ENCODE measurements around the gene DUSP1. TPM values are rescaled to one million over a fixed set of nuclear protein-coding genes. Genes with fewer than 3 reads are reported as not detected.
A peak's percentile ranks its signal among the peaks of the same experiment; 100 is the strongest.
"Not testable (repeated sequence)": the region's sequence is repeated elsewhere in the genome, so short reads cannot be mapped to it uniquely, and the experiment has no call there.

The DUSP1 gene
- total RNA-seq (2014; rRNA removed; shearing (Covaris generic)): 36.6 and 39.1 TPM in 2 replicates

DNA sequence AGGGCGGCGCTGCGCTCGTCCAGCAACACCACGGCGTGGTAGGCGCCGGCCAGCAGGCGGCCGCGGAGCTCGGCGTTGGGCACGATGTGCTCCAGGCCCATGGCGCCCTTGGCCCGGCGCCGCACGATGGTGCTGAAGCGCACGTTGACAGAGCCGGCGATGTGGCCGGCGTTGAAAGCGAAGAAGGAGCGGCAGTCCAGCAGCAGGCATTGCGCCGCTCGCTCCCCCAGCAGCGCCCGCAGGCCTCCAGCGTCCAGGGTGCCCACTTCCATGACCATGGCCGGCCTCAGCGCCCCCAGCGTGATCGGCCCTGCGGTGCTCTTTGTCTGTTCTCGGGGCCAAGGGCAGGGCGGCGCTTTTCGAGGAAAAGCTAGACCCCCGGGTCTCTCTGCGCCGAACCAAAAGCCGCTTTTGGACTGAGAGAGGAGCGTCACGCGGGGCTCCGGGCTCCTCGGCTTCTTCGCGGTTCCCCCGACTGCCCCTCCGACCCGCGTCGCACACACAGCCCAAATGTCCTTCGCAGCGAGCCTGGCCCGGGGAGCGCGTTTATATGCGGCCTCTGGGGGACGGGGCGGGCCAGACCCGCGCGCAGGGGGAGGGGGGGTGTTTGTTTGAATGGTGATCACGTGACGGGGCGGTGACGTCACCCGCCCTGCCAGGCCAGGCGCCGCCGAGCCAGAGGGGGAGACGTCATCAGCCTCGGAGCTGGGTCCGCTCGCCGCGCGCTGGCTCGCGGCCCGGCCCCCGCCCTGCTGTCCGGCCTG, at the start of gene DUSP1:
TSS of gene DUSP1 (minus strand) at position 521 of the 764 bp plus-strand sequence. CDS start at position 278, 243 bp downstream.
- peak; percentile 97 for DNase-seq (ENCODE audit: low spot score)
- in situ Hi-C loops (cut with HindIII; ENCODE audit: low sequenced_read_pairs): no loop called here

GRCh38 chr5:172820046-172820767, 49.2 kb upstream of the DUSP1 start:
- in situ Hi-C loops (cut with HindIII; ENCODE audit: low sequenced_read_pairs): no loop called here
- peak; percentile 62 for DNase-seq (ENCODE audit: low spot score)

GRCh38 chr5:172819569-172819968, 48.6 kb upstream of the DUSP1 start:
- in situ Hi-C loops (cut with HindIII; ENCODE audit: low sequenced_read_pairs): no loop called here
- no peak for DNase-seq (ENCODE audit: low spot score)

DNA sequence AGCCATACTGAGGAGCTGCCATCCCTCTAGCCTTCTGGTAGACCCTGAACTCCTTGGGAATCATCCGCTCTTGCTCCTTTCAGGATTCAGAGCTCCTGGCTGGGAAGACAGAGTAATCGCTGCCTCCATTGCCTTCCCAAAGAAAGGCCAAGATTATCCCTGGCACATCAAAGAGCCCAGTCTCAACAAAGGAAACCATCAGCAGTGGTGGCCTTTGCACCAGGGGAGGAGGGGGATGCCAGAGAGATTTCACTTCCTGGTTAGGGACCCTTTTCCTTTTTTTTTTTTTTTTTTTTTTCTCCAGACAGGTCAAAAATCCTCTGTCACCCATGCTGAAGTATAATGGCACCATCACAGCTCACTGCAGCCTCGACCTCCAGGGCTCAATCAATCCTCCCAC, 47.1 kb upstream of the DUSP1 start:
- DNase-seq (ENCODE audit: low spot score): no peak
- in situ Hi-C loops (cut with HindIII; ENCODE audit: low sequenced_read_pairs): no loop called here

DNA sequence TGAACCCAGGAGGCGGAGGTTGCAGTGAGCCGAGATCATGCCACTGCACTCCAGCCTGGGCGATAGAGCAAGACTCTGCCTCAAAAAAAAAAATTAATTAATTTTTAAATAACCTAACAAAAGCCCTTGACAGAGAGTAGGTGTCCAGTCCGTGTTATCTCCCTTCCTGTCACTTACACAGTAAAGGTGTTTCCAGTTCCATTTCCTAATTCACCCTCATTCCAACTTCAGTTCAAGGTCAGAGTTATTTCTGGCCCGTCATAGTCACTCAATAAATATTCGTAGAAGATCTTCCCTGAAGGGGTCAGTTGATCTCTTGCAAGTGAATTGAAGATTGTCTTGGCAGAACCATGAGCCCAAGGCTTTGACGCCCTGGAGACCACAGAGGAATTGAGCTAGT, 46.7 kb upstream of the DUSP1 start:
- in situ Hi-C loops (cut with HindIII; ENCODE audit: low sequenced_read_pairs): no loop called here
- no peak for DNase-seq (ENCODE audit: low spot score)

DNA sequence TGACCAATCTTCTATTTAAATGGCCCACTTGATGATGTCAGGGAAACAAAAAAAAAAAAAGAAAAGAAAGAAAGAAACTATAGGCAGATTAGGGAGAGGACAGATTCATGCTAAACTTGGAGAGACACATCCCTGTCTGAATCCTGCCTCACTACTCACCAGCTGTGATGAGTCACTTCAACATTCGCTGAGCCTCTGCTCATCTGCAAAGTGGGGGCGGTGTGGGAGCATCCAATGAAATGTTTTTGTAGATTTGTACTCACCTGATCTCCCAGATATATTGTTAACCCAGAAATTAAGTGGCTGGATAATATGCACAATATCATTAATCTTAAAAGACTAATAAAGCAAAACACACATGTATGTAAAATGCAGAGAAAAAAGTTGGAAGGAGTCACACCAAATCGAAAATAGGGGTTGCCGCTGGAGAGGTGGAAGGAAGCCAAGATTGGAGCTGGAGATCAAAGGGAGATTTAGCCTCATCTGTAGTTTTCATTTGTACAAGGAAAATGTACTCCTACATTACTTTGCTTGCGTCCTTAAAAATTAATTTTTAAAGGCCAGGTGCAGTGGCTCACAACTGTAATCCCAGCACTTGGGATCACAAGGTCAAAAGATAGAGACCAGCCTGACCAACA, 46.0 kb upstream of the DUSP1 start:
- in situ Hi-C loops (cut with HindIII; ENCODE audit: low sequenced_read_pairs): no loop called here

DNA sequence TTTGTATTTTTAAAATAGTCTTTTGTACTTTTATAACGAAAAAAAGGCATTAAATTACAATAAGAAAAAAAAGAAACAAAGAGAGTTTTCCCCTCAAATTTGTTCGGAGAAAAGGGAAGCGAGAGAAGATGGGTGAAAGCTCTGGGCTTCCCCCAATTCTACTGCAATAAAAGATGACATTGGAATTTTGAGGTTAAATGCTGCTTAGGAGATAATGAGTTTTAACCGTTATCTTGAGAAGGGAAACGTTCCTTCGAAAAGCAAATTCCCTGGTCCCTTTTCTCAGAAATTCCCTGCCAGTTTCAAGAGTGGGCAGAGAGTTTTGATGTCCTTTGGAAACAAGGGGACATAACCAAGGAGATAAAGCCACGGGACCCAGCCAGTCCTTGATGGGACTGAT, 44.6 kb upstream of the DUSP1 start:
- no peak for DNase-seq (ENCODE audit: low spot score)
- in situ Hi-C loops (cut with HindIII; ENCODE audit: low sequenced_read_pairs): no loop called here

More for the DNA sequence above, 46.0 kb upstream of the DUSP1 start:
- no peak for DNase-seq (ENCODE audit: low spot score)

DNA sequence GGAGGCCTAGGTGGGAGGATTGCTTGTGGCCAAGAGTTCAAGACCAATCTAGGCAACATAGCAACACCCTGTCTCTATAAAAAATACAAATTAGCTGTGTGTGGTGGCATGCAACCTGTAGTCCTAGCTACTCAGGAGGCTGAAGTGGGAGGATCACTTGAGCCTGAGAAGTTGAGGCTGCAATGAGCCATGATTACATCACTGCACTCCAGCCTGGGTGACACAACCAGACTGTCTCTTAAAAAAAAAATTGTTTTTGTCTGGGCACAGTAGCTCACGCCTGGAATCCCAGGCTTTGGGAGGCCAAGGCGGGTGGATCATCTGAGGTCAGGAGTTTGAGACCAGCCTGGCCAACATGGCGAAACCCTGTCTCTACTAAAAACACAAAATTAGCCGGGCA, 40.0 kb upstream of the DUSP1 start:
- DNase-seq (ENCODE audit: low spot score); in situ Hi-C loops (cut with HindIII; ENCODE audit: low sequenced_read_pairs): not testable (repeated sequence)

DNA sequence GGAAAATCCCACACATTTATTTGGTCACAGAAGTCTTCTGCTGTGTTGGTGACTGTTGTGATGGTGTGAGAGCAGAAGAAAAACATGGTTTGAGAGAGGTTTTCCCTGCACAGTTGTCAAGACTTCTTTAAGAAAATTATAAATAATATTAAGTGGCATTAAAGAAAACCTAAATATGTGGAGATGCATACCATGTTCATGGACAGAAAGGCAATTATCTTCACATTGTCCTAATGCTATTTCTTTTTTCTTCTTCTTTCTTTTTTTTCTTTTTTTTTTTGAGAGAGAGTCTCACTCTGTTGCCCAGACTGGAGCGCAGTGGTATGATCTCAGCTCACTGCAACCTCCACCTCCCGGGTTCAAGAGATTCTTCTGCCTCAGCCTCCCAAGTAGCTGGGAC, 38.8 kb upstream of the DUSP1 start:
- in situ Hi-C loops (cut with HindIII; ENCODE audit: low sequenced_read_pairs): no loop called here
- DNase-seq (ENCODE audit: low spot score): no peak

- DNase-seq (ENCODE audit: low spot score): no peak
- in situ Hi-C loops (cut with HindIII; ENCODE audit: low sequenced_read_pairs): no loop called here
These were observed 36.8 kb upstream of the DUSP1 start for GRCh38 chr5:172807766-172808311.

DNA sequence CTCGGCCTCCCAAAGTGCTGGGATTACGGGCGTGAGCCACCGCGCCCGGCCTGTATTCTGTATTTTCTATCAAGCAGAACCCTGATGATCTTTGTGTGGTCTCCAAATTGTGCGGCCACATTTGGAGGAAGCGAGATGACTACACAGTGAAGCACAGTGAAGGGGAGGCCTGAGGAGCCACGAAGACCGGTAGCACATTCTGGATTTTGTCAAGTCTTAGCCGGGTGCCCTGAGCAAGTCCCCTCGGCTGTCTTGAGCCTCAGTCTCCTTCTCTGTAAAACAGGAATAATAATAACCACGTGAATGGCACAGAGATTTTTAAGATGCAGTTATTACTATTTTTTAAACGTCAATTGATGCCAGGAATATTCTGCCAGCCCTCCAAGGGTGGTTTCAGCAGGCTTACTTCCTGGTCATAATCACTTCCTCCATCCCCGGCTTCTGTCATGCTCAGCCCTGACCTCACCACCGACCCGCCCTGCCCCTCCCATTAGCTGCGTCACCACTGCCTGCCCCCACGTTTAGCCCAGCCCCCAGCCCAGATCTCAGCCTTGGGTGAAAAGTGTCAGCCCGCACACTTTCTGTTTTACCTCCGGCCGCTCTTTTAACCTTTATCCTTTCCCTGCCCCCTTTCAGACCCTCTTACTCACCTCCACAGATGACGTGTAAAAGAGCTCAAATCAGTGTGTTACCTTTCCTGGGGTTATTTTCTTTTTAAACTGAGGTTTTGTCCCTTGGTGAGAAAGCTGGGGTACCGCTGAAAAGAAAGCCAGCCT, 36.1 kb upstream of the DUSP1 start:
- in situ Hi-C loops (cut with HindIII; ENCODE audit: low sequenced_read_pairs): no loop called here
- no peak for DNase-seq (ENCODE audit: low spot score)

DNA sequence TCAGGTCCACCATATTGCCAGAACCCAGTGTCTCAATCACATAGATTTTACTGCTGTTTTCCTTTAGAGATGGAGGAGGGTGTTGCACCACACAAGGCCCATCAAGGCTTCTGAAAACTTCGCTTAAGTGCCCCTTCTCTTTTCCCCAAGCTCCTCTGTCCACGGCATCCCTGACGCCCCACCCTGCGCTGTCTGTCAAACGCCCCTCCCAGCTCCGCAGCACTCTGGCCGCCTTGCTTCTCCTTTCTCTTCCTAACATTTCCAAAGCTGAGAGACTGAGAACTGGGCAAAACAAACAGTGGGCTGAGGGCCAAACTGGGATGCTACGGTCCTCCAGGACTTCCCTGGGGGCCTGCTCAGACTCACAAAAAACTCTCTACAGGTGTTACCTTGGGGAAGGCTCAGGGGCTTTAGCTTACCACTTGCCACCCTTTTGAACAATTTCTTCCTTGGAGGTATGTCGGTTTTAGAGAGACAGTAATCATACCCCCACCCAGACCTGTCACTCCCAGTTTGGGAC, 34.8 kb upstream of the DUSP1 start:
- in situ Hi-C loops (cut with HindIII; ENCODE audit: low sequenced_read_pairs): no loop called here
- DNase-seq (ENCODE audit: low spot score): no peak

GRCh38 chr5:172805018-172805683, 34.2 kb upstream of the DUSP1 start:
- no peak for DNase-seq (ENCODE audit: low spot score)
- in situ Hi-C loops (cut with HindIII; ENCODE audit: low sequenced_read_pairs): no loop called here

DNA sequence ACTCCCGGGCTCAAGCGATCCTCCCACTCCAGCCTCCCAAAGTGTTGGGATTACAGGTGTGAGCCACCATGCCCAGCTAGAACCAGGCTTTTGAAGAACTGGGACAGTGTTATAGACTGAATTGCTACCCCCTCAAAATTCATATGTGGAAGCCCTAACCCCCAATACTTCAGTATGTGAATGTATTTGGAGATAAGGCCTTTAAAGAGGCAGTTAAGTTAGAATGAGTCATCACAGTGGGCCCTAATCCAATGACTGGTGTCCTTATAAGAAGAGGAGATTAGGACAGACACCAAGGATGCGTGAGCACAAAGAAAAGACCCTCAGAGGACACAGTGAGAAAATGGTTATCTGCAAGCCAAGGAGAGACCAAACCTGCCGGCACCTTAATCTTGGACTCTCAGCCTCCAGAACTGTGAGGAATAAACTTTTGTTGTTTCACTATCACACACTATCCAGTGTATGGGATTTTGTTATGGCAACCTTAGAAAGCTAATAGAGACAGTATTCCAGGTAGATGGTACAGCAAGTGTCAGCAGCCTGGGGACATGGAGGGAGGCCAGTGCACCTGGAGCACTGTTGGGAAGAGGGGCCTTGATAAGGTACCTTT, 31.7 kb upstream of the DUSP1 start:
- in situ Hi-C loops (cut with HindIII; ENCODE audit: low sequenced_read_pairs): no loop called here
- no peak for DNase-seq (ENCODE audit: low spot score)

DNA sequence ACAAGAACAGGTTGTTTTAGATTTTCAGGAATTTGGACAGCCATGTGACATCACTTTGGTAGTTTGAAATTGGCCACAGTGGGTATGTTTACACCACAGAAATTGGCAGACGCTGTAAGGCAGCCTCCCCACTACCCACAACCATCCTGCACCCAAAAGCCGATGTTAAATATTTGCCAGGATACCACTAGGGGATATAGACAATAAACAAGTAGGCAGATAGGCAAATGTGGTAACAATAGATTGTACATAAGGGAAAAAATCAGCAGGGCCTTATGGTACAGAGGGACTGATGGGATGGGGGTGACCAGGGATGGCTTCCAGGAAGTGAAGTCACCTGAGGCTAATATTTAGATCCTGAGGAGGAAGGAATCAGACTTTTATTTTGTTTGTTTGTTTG, 31.1 kb upstream of the DUSP1 start:
- in situ Hi-C loops (cut with HindIII; ENCODE audit: low sequenced_read_pairs): no loop called here
- DNase-seq (ENCODE audit: low spot score): no peak

GRCh38 chr5:172801179-172801671, 30.2 kb upstream of the DUSP1 start:
- no peak for DNase-seq (ENCODE audit: low spot score)
- in situ Hi-C loops (cut with HindIII; ENCODE audit: low sequenced_read_pairs): no loop called here

GRCh38 chr5:172800088-172800551, 29.1 kb upstream of the DUSP1 start:
- no peak for DNase-seq (ENCODE audit: low spot score)
- in situ Hi-C loops (cut with HindIII; ENCODE audit: low sequenced_read_pairs): no loop called here

- DNase-seq (ENCODE audit: low spot score): no peak
- in situ Hi-C loops (cut with HindIII; ENCODE audit: low sequenced_read_pairs): no loop called here
These were observed 28.4 kb upstream of the DUSP1 start for GRCh38 chr5:172799416-172799815.

All from G401 (cell line).